ENCODE results near the gene GH1. TPM values are rescaled to one million over a fixed set of nuclear protein-coding genes. Genes with fewer than 3 reads are reported as not detected.
"Not testable (repeated sequence)": the region's sequence is repeated elsewhere in the genome, so short reads cannot be mapped to it uniquely, and the experiment has no call there.

Gene GH1
- total and polyA plus RNA-seq, 3 donors from 2014 or later = 0.43 TPM; not detected in 2

DNA sequence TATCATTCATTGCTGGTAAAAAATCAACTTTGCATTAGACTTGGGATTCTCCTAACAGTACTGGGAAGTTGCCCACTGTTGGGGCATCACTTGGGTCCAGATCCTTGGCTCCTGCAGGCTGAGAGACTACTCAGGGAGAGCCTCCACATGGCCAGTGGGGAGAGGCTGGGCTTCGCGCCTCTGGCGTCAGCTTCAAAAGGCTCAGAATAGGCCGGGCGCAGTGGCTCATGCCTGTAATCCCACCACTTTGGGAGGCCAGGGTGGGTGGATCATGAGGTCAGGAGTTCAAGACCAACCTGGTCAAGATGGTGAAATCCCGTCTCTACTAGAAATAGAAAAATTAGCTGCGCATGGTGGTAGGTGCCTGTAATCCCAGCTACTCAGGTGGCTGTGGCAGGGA is 4.2 kb downstream of the GH1 start:
- Histone ChIP-seq H3K27ac (no peak overlapping the region), H3K36me3 (ENCODE audit: low read depth, missing control alignments) (no peaks in the 10 kb centered on the region), H3K27me3 (no peaks in the 10 kb centered on the region), H3K9me3 (no peaks in the 10 kb centered on the region), H3K4me3 (no peak overlapping the region), H3K4me1 (no peaks in the 10 kb centered on the region)
- DNase-seq = no peak
- TF ChIP-seq POLR2A (IDR thresholded peaks at IDR 0.05) = no peak
- TF ChIP-seq, protein P1, sequence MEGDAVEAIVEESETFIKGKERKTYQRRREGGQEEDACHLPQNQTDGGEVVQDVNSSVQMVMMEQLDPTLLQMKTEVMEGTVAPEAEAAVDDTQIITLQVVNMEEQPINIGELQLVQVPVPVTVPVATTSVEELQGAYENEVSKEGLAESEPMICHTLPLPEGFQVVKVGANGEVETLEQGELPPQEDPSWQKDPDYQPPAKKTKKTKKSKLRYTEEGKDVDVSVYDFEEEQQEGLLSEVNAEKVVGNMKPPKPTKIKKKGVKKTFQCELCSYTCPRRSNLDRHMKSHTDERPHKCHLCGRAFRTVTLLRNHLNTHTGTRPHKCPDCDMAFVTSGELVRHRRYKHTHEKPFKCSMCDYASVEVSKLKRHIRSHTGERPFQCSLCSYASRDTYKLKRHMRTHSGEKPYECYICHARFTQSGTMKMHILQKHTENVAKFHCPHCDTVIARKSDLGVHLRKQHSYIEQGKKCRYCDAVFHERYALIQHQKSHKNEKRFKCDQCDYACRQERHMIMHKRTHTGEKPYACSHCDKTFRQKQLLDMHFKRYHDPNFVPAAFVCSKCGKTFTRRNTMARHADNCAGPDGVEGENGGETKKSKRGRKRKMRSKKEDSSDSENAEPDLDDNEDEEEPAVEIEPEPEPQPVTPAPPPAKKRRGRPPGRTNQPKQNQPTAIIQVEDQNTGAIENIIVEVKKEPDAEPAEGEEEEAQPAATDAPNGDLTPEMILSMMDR (IDR thresholded peaks at IDR 0.05) = no peak
- intact Hi-C loops (cut with DNase I; ENCODE audit: low total_unique reads) = loop anchor here (10.0 kb wide), 1 partner anchor 110 kb away; the partner anchor contains the start of gene ICAM2
- 90 to 94% methylated on average over 7 of the region's 7 CpGs for WGBS, 2 donors

DNA sequence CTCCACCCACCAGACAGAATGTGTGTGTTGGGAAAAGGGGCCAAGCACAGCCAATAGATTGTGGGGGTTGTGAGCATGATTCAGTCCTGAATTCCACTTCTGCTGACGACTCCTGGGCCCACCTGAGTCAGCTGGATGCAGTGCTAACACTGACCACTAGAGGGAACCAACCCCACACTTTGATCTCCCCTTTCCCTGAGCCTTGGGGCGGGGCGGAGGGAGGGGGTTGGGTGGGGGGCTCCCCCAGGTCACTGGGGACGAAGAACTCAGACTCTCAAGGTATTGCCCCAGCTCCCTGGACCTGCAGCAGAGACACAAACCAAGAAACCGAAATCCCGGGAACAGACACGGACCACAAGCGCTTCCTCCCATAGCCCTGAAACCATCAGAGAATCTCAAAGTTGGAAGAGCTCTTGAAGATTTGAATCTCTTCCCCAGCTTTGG is 7.0 kb downstream of the GH1 start:
- Histone ChIP-seq H3K9me3 (no peaks in the 10 kb centered on the region), H3K4me3 (no peak overlapping the region), H3K27ac (no peak overlapping the region), H3K27me3 (no peaks in the 10 kb centered on the region), H3K4me1 (no peaks in the 10 kb centered on the region), H3K36me3 (ENCODE audit: low read depth, missing control alignments) (no peaks in the 10 kb centered on the region)
- TF ChIP-seq POLR2A (IDR thresholded peaks at IDR 0.05) = no peak
- TF ChIP-seq, protein P1 (IDR thresholded peaks at IDR 0.05) = peak; percentile 19 to 90 (median 59)
- WGBS, 2 donors = 45 to 50% methylated on average over 4 to 7 of the region's 8 CpGs
- intact Hi-C loops (cut with DNase I; ENCODE audit: low total_unique reads) = loop anchor here (10.0 kb wide), 1 partner anchor 113 kb away; the partner anchor contains the start of gene ICAM2
- peak; percentile 79 for DNase-seq

DNA sequence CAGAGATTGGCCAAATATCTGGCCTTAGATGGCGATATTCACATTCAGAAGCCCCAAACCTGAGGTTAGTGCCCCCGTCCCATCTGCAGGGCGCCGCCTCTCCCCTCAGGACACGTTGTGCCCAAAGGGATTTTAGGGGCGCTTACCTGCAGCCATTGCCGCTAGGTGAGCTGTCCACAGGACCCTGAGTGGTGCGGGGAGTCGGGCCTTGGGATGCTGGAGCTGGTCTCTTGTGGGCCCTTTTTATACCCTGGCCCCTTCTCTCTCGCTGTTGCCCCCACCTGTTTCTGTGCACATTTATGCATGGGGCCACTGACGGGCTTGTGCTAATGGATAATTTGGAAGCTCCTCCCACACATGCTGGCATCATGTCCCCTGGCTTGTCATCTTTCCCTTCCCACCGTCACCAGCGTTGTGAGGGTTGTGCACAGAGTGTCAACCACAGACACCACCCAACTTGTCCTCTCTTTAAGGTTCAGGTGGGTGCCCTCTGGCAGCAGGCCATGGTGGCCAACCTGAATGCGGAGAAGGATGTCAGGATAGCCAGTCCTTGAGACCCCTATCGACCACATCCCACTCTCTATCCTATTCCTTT is 7.5 kb downstream of the GH1 start, which contains the start of gene CSHL1:
CSHL1 (minus strand) TSS at position 218 of the 595 bp plus-strand sequence; CDS start at position 156, 62 bp downstream.
- DNase-seq = no peak
- H3K4me3 ChIP-seq = no peak within 1 kb of the TSS
- no peaks in the 10 kb centered on the region for H3K36me3 ChIP-seq (ENCODE audit: low read depth, missing control alignments)
- no peak for TF ChIP-seq POLR2A (IDR thresholded peaks at IDR 0.05)
- TF ChIP-seq, protein P1 (IDR thresholded peaks at IDR 0.05) = no peak
- 51 to 68% methylated on average over 7 to 15 of the region's 15 CpGs for WGBS, 2 donors
- no peak within 1 kb of the TSS for H3K27ac ChIP-seq
- no peaks in the 10 kb centered on the region for H3K9me3 ChIP-seq
- intact Hi-C loops (cut with DNase I; ENCODE audit: low total_unique reads) = loop anchor here (10.0 kb wide), 1 partner anchor 114 kb away; the partner anchor contains the start of gene ICAM2
- H3K4me1 ChIP-seq = no peaks in the 10 kb centered on the region
- H3K27me3 ChIP-seq = no peaks in the 10 kb centered on the region

DNA sequence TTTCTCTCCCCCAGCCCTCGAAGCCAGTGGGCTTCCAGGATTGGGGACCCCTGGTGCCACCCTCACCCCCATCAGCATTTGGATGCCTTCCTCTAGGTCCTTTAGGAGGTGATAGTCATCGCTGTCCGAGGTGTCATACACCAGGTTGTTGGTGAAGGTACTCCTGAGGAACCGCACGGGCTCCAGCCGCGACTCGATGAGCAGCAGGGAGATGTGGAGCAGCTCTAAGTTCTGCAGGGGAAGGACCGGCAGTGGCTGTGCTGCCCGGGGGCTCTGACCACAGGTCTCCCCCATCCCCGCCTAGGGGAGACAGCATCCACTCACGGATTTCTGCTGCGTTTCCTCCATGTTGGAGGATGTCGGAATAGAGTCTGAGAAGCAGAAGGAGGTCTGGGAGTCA is 8.5 kb downstream of the GH1 start:
- no peaks in the 10 kb centered on the region for H3K36me3 ChIP-seq (ENCODE audit: low read depth, missing control alignments)
- DNase-seq = no peak
- H3K4me3 ChIP-seq = no peak overlapping the region
- H3K4me1 ChIP-seq = no peaks in the 10 kb centered on the region
- H3K9me3 ChIP-seq = no peaks in the 10 kb centered on the region
- intact Hi-C loops (cut with DNase I; ENCODE audit: low total_unique reads) = loop anchor here (10.0 kb wide), 1 partner anchor 115 kb away; the partner anchor contains the start of gene ICAM2
- H3K27ac ChIP-seq = no peak overlapping the region
- no peaks in the 10 kb centered on the region for H3K27me3 ChIP-seq
- TF ChIP-seq POLR2A (IDR thresholded peaks at IDR 0.05) = no peak
- TF ChIP-seq, protein P1 (IDR thresholded peaks at IDR 0.05) = no peak
- WGBS, 2 donors = 90 to 100% methylated on average over 1 to 12 of the region's 14 CpGs

DNA sequence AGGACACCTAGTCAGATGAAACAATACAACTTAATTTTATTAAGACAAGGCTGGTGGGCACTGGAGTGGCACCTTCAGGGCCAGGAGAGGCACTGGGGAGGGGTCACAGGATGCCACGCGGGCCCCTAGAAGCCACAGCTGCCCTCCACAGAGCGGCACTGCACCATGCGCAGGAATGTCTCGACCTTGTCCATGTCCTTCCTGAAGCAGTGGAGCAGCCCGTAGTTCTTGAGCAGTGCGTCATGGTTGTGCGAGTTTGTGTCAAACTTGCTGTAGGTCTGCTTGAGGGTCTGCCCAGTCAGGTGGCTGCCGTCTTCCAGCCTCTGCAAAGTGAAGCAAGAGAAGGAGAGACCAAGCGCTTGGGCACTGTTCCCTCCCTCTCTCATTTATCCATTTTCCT is 9.1 kb downstream of the GH1 start:
- H3K36me3 ChIP-seq (ENCODE audit: low read depth, missing control alignments); intact Hi-C loops (cut with DNase I; ENCODE audit: low total_unique reads); H3K27me3 ChIP-seq; H3K4me1 ChIP-seq; H3K27ac ChIP-seq; H3K9me3 ChIP-seq; H3K4me3 ChIP-seq; DNase-seq: not testable (repeated sequence)
- 90 to 93% methylated on average over 10 of the region's 10 CpGs for WGBS, 2 donors

DNA sequence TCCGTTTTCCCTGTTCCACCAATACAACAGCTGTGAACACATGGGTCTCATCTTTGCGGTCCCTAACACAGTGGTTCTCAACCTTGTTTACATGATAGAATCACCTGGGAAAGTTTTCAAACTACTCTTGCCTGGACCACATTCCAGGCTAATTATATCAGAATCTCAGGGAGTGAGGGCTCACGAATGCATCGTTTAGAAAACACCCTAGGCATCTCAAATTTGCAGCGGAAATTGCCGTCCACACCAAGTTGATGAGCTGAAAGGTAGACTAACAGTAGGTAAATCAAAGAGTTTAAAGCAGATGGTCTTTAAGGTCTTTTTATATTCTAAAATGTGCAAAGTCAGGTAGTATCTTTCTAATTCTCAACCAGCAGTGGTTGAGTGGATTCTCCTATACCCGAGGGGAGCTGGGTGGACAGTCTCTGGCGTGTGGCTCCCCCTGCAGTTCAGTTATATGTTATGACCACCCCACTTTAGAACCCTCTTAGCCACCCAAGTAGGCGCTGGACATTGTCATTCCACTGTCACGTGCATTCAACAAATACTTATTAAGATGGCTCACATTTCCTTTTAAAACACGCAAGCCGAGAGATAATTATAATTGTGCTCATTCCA is 11.4 kb downstream of the GH1 start:
- H3K9me3 ChIP-seq = not testable (repeated sequence)

DNA sequence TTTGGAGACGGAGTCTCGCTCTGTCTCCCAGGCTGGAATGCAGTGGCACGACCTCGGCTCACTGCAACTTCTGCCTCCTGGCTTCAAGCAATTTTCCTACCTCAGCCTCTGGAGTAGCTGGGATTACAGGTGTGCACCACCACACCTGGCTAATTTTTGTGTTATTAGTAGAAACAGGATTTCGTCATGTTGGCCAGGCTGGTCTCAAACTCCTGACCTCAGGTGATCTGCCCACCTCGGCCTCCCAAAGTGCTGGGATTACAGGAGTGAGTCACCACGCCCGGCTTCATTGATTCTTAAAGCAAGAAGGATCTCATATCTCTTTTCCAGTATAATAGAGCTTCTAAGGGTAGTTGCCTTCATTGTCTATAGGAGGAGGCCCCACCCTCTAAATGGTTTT is 13.8 kb downstream of the GH1 start:
- DNase-seq; H3K9me3 ChIP-seq; H3K27ac ChIP-seq; H3K4me3 ChIP-seq; intact Hi-C loops (cut with DNase I; ENCODE audit: low total_unique reads); H3K36me3 ChIP-seq (ENCODE audit: low read depth, missing control alignments); H3K4me1 ChIP-seq; H3K27me3 ChIP-seq: not testable (repeated sequence)
- 95 to 96% methylated on average over 8 of the region's 8 CpGs for WGBS, 2 donors

More for the DNA sequence above, 11.4 kb downstream of the GH1 start:
- DNase-seq; intact Hi-C loops (cut with DNase I; ENCODE audit: low total_unique reads); H3K4me1 ChIP-seq; H3K36me3 ChIP-seq (ENCODE audit: low read depth, missing control alignments); H3K27ac ChIP-seq; H3K4me3 ChIP-seq; H3K27me3 ChIP-seq: not testable (repeated sequence)
- WGBS, 2 donors = 77% methylated on average over 12 of the region's 12 CpGs

All from testis (tissue), 3 donors.